Body of pancreas (tissue), 4 donors: Measurements from ENCODE around the gene EBLN1.

Source experiments
- POLR2A ChIP-seq, 3 donors: fragments of 450-650 bp; IDR thresholded peaks; one replicate each; pipeline ENCODE4 v1.6.1; 2016; ENCODE audit warnings: antibody characterized with exemption in 3 of 3, mild to moderate bottlenecking in 2 of 3
- TF ChIP-seq, protein P1 (sequence below), 7 experiments: fragments of 450-650 bp in 4 of 7; fragments of 200-600 bp in 3 of 7; sonication (generic) in 3 of 7; IDR thresholded peaks; one replicate each; pipeline ENCODE4 v1.5.1; 2016 to 2019; ENCODE audit warnings: antibody characterized with exemption in 7 of 7

DNA sequence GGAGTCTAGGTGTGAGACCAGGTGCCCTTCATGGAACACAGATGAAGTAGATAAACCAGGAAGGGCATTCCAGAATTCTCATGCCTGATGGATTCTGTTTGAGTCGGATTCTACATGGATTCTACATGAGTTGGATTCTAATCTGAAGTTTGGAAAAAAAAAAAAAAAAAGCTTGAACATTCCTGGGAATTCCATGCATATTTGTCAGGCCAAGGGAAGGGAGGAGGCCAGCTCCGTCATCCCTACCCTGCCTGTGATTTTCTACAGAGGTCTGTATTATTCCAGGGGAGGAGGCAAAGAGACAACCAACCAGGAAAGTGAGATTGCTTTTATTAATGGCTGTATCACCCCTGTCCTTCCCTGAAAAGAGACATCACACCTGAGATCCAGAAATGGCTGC is 27.8 kb upstream of the EBLN1 start:
- TF ChIP-seq, protein P1, sequence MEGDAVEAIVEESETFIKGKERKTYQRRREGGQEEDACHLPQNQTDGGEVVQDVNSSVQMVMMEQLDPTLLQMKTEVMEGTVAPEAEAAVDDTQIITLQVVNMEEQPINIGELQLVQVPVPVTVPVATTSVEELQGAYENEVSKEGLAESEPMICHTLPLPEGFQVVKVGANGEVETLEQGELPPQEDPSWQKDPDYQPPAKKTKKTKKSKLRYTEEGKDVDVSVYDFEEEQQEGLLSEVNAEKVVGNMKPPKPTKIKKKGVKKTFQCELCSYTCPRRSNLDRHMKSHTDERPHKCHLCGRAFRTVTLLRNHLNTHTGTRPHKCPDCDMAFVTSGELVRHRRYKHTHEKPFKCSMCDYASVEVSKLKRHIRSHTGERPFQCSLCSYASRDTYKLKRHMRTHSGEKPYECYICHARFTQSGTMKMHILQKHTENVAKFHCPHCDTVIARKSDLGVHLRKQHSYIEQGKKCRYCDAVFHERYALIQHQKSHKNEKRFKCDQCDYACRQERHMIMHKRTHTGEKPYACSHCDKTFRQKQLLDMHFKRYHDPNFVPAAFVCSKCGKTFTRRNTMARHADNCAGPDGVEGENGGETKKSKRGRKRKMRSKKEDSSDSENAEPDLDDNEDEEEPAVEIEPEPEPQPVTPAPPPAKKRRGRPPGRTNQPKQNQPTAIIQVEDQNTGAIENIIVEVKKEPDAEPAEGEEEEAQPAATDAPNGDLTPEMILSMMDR (IDR thresholded peaks at IDR 0.05), result no peak
- TF ChIP-seq POLR2A (IDR thresholded peaks at IDR 0.05), result no peak
